KMS-11 (cell line): ENCODE data around the gene RAPGEF6.

Experiments
- H2AFZ ChIP-seq: fragments of 200-600 bp; sonication (generic); 2 replicates; pipeline ENCODE4 v1.6.1; 2016; ENCODE audit warnings: antibody characterized with exemption, mixed run types, low read depth
- H3K27ac ChIP-seq: fragments of 200-600 bp; sonication (generic); 2 replicates; pipeline ENCODE4 v1.6.1; 2016; ENCODE audit warnings: mild to moderate bottlenecking, mixed run types
- H3K27me3 ChIP-seq: fragments of 200-600 bp; sonication (generic); 2 replicates; pipeline ENCODE4 v1.6.1; 2017; ENCODE audit warnings: mild to moderate bottlenecking, low read depth, mixed run types, moderate library complexity; ENCODE audit not compliant: insufficient read depth
- H3K36me3 ChIP-seq: fragments of 200-600 bp; sonication (generic); 2 replicates; pipeline ENCODE4 v1.6.1; 2017; ENCODE audit warnings: mild to moderate bottlenecking, mixed run types; ENCODE audit not compliant: insufficient read depth
- H3K4me1 ChIP-seq: fragments of 200-600 bp; sonication (generic); 2 replicates; pipeline ENCODE4 v1.6.1; 2016; ENCODE audit warnings: mild to moderate bottlenecking, low read depth, mixed run types; ENCODE audit not compliant: poor library complexity, severe bottlenecking
- H3K4me2 ChIP-seq: fragments of 200-600 bp; sonication (generic); 2 replicates; pipeline ENCODE4 v1.7.0; 2016; ENCODE audit warnings: mild to moderate bottlenecking, mixed run types
- H3K4me3 ChIP-seq: fragments of 200-600 bp; sonication (generic); IDR thresholded peaks from 2 replicates; pipeline ENCODE4 v1.6.1; 2017; ENCODE audit warnings: low read depth, low read length, mixed read lengths; ENCODE audit not compliant: insufficient read depth
- H3K79me2 ChIP-seq: fragments of 200-600 bp; sonication (generic); 2 replicates; pipeline ENCODE4 v1.6.1; 2016; ENCODE audit warnings: low read depth, mixed run types; ENCODE audit not compliant: insufficient read depth
- H3K9ac ChIP-seq: fragments of 200-600 bp; sonication (generic); 2 replicates; pipeline ENCODE4 v1.6.1; 2016; ENCODE audit warnings: mild to moderate bottlenecking, mixed run types
- H4K20me1 ChIP-seq: fragments of 200-600 bp; sonication (generic); 2 replicates; pipeline ENCODE4 v1.6.1; 2016; ENCODE audit warnings: mild to moderate bottlenecking, mixed run types; ENCODE audit not compliant: insufficient read depth
- CTCF ChIP-seq: fragments of 200-600 bp; sonication (generic); conservative IDR thresholded peaks from 2 replicates; pipeline ENCODE4 v1.6.1; 2017; ENCODE audit warnings: low read depth, mild to moderate bottlenecking, antibody characterized with exemption, low read length, moderate library complexity, mixed read lengths

RAPGEF6 gene

GRCh38 chr5:131521252-131521651 lies 113.8 kb downstream of the RAPGEF6 start:
- peaks cover 6% of the 10 kb centered on the region for H3K4me1 ChIP-seq

GRCh38 chr5:131515348-131515747 lies 119.7 kb downstream of the RAPGEF6 start:
- no peaks in the 10 kb centered on the region for H3K79me2 ChIP-seq
- H4K20me1 ChIP-seq, result no peaks in the 10 kb centered on the region
- no peak overlapping the region for H2AFZ ChIP-seq
- no peak for TF ChIP-seq CTCF
- H3K4me3 ChIP-seq, result no peak overlapping the region
- H3K27ac ChIP-seq, result no peak overlapping the region
- peaks cover 18% of the 10 kb centered on the region for H3K4me1 ChIP-seq
- peak overlapping the region; percentile 0; the same call in 1 of the 2 replicates for H3K4me2 ChIP-seq
- H3K36me3 ChIP-seq, result no peaks in the 10 kb centered on the region
- no peaks in the 10 kb centered on the region for H3K27me3 ChIP-seq
- H3K9ac ChIP-seq, result no peak overlapping the region

More at GRCh38 chr5:131521252-131521651, 113.8 kb downstream of the RAPGEF6 start:
- TF ChIP-seq CTCF, result no peak
- no peak overlapping the region for H3K9ac ChIP-seq
- H3K27ac ChIP-seq, result no peak overlapping the region
- H3K36me3 ChIP-seq, result no peaks in the 10 kb centered on the region
- H2AFZ ChIP-seq, result no peak overlapping the region
- H3K27me3 ChIP-seq, result no peaks in the 10 kb centered on the region
- no peaks in the 10 kb centered on the region for H3K79me2 ChIP-seq
- H3K4me2 ChIP-seq, result no peak overlapping the region
- no peak overlapping the region for H3K4me3 ChIP-seq
- H4K20me1 ChIP-seq, result no peaks in the 10 kb centered on the region

- Histone ChIP-seq H3K9ac (no peak overlapping the region), H3K4me1 (peaks cover 18% of the 10 kb centered on the region), H3K79me2 (no peaks in the 10 kb centered on the region), H3K4me3 (no peak overlapping the region), H3K27ac (no peak overlapping the region), H4K20me1 (no peaks in the 10 kb centered on the region), H3K36me3 (no peaks in the 10 kb centered on the region), H2AFZ (no peak overlapping the region), H3K4me2 (peak overlapping the region; percentile 0; the same call in 1 of the 2 replicates), H3K27me3 (no peaks in the 10 kb centered on the region)
- no peak for TF ChIP-seq CTCF
These were observed 120.4 kb downstream of the RAPGEF6 start for GRCh38 chr5:131514316-131515283.

GRCh38 chr5:131513780-131514179 lies 121.2 kb downstream of the RAPGEF6 start:
- H3K27me3 ChIP-seq, result no peaks in the 10 kb centered on the region
- no peak overlapping the region for H2AFZ ChIP-seq
- TF ChIP-seq CTCF, result no peak
- no peaks in the 10 kb centered on the region for H3K79me2 ChIP-seq
- peaks cover 18% of the 10 kb centered on the region for H3K4me1 ChIP-seq
- H3K4me2 ChIP-seq, result no peak overlapping the region
- H3K27ac ChIP-seq, result no peak overlapping the region
- no peak overlapping the region for H3K9ac ChIP-seq
- H4K20me1 ChIP-seq, result no peaks in the 10 kb centered on the region
- H3K36me3 ChIP-seq, result no peaks in the 10 kb centered on the region
- H3K4me3 ChIP-seq, result no peak overlapping the region
